HG02884 (cell line): ENCODE measurements around the gene PRPSAP2.
"Not testable (repeated sequence)": the region's sequence is repeated elsewhere in the genome, so short reads cannot be mapped to it uniquely, and the experiment has no call there.

Source experiments
- ATAC-seq: cut with Tn5 transposase; IDR thresholded peaks from one replicate; pipeline ENCODE4 v1.9.1; 2021; ENCODE audit warnings: mild to moderate bottlenecking, moderate library complexity; ENCODE audit not compliant: unreplicated experiment

The PRPSAP2 gene

GRCh38 chr17:18937981-18938691, 80.2 kb downstream of the PRPSAP2 start:
- ATAC-seq = no peak

GRCh38 chr17:18938692-18939023, 80.7 kb downstream of the PRPSAP2 start:
- ATAC-seq = no peak

GRCh38 chr17:18944646-18945045, 86.7 kb downstream of the PRPSAP2 start:
- no peak for ATAC-seq

GRCh38 chr17:18946536-18946935, 88.6 kb downstream of the PRPSAP2 start:
- no peak for ATAC-seq

- ATAC-seq = no peak
Measured at GRCh38 chr17:18947866-18948265, 89.9 kb downstream of the PRPSAP2 start.

- no peak for ATAC-seq
Measured at GRCh38 chr17:18948476-18949006, 90.6 kb downstream of the PRPSAP2 start.

- no peak for ATAC-seq
Measured at GRCh38 chr17:18949566-18949965, 91.6 kb downstream of the PRPSAP2 start.

- ATAC-seq = no peak
Measured at GRCh38 chr17:18950346-18950745, 92.4 kb downstream of the PRPSAP2 start.

- ATAC-seq = no peak
Measured at GRCh38 chr17:18950944-18951905, 93.3 kb downstream of the PRPSAP2 start.

GRCh38 chr17:18951941-18952842, 94.3 kb downstream of the PRPSAP2 start, which contains the start of gene SLC5A10:
Gene SLC5A10 (plus strand): TSS chr17:18952165. CDS start chr17:18952206, 41 bp downstream.
- ATAC-seq = no peak

GRCh38 chr17:18953231-18953728, 95.3 kb downstream of the PRPSAP2 start:
- no peak for ATAC-seq

GRCh38 chr17:18954321-18954720, 96.4 kb downstream of the PRPSAP2 start:
- no peak for ATAC-seq

GRCh38 chr17:18955009-18955408, 97.1 kb downstream of the PRPSAP2 start:
- no peak for ATAC-seq

GRCh38 chr17:18956021-18956420, 98.1 kb downstream of the PRPSAP2 start:
- not testable (repeated sequence) for ATAC-seq

- ATAC-seq = no peak
Measured at GRCh38 chr17:18956581-18956980, 98.7 kb downstream of the PRPSAP2 start.

GRCh38 chr17:18957831-18958230, 99.9 kb downstream of the PRPSAP2 start:
- no peak for ATAC-seq

- ATAC-seq = no peak
Measured at GRCh38 chr17:18958611-18959010, 100.7 kb downstream of the PRPSAP2 start.

- no peak for ATAC-seq
Measured at GRCh38 chr17:18959071-18959844, 101.3 kb downstream of the PRPSAP2 start.

- no peak for ATAC-seq
Measured at GRCh38 chr17:18959845-18960240, 101.9 kb downstream of the PRPSAP2 start.

GRCh38 chr17:18960241-18960665, 102.3 kb downstream of the PRPSAP2 start:
- no peak for ATAC-seq
